Measurements from ENCODE around the gene CES2. TPM values are rescaled to one million over a fixed set of nuclear protein-coding genes. Genes with fewer than 3 reads are reported as not detected.
A peak's percentile ranks its signal among the peaks of the same experiment; 100 is the strongest.

The CES2 gene
- total RNA-seq, 1 experiment from 2014 or later = 29.7 TPM

GRCh38 chr16:66911801-66912200 is 23.5 kb upstream of the CES2 start (continued):
- TF ChIP-seq MLX (CRISPR knock-in tag; IDR thresholded peaks at IDR 0.05) = no peak
- TF ChIP-seq ZNF281 (CRISPR knock-in tag; IDR thresholded peaks at IDR 0.05) = no peak

GRCh38 chr16:66913081-66913480 is 22.2 kb upstream of the CES2 start:
- ChIA-PET POLR2A (no interaction called here), CTCF (interaction anchor here (0.7 to 4.8 kb wide), 12 partner anchors 10 to 293 kb away, joined by 3 to 53 read pairs (median 4); partner anchors contain the start of genes NAE1 and RRAD)
- no peaks in the 10 kb centered on the region for H3K9me3 Mint-ChIP-seq
- DNase-seq (ENCODE audit: low spot score) (peak; percentile 66), ATAC-seq (peak; percentile 90)
- no peaks in the 10 kb centered on the region for H3K36me3 Mint-ChIP-seq
- peaks cover 8% of the 10 kb centered on the region for H3K27me3 Mint-ChIP-seq (ENCODE audit: low read depth)
- H3K27ac Mint-ChIP-seq = no peak overlapping the region
- no peaks in the 10 kb centered on the region for H3K4me1 Mint-ChIP-seq
- no peak overlapping the region for H3K4me3 Mint-ChIP-seq
- no peak for TF ChIP-seq MYBL2 (CRISPR knock-in tag; IDR thresholded peaks at IDR 0.05)
- no peak for TF ChIP-seq ATF6 (CRISPR knock-in tag; IDR thresholded peaks at IDR 0.05)
- 0 out of 2 replicates have a peak, but pooled peaks have one; percentile 50 for TF ChIP-seq KAT7 (CRISPR knock-in tag; IDR thresholded peaks at IDR 0.05; ENCODE audit: borderline replicate concordance)
- no peak for TF ChIP-seq SOX15 (CRISPR knock-in tag; IDR thresholded peaks at IDR 0.05)
- TF ChIP-seq FOXP1 (CRISPR knock-in tag; IDR thresholded peaks at IDR 0.05; ENCODE audit: borderline replicate concordance) = 0 out of 2 replicates have a peak, but pooled peaks have one; percentile 28

GRCh38 chr16:66913711-66914110 is 21.6 kb upstream of the CES2 start:
- TF ChIP-seq, protein P1, sequence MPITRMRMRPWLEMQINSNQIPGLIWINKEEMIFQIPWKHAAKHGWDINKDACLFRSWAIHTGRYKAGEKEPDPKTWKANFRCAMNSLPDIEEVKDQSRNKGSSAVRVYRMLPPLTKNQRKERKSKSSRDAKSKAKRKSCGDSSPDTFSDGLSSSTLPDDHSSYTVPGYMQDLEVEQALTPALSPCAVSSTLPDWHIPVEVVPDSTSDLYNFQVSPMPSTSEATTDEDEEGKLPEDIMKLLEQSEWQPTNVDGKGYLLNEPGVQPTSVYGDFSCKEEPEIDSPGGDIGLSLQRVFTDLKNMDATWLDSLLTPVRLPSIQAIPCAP (CRISPR knock-in tag; IDR thresholded peaks at IDR 0.05) = no peak
- TF ChIP-seq ZNF317 (CRISPR knock-in tag; IDR thresholded peaks at IDR 0.05; ENCODE audit: borderline replicate concordance, low read depth) (no peak), ZNF232 (CRISPR knock-in tag; IDR thresholded peaks at IDR 0.05) (no peak), KAT7 (CRISPR knock-in tag; IDR thresholded peaks at IDR 0.05; ENCODE audit: borderline replicate concordance) (no peak), NFE2L1 (CRISPR knock-in tag; IDR thresholded peaks at IDR 0.05) (no peak)
- Mint-ChIP-seq H3K4me1 (no peaks in the 10 kb centered on the region), H3K36me3 (no peaks in the 10 kb centered on the region), H3K27me3 (ENCODE audit: low read depth) (peaks cover 3% of the 10 kb centered on the region), H3K27ac (no peak overlapping the region), H3K9me3 (no peaks in the 10 kb centered on the region), H3K4me3 (no peak overlapping the region)
- CTCF ChIA-PET = interaction anchor here (0.8 to 4.8 kb wide), 8 partner anchors 11 to 104 kb away, joined by 3 to 53 read pairs (median 4); partner anchors contain the start of gene RRAD
- no peak for DNase-seq (ENCODE audit: low spot score)
- no peak for ATAC-seq
- POLR2A ChIA-PET = no interaction called here

DNA sequence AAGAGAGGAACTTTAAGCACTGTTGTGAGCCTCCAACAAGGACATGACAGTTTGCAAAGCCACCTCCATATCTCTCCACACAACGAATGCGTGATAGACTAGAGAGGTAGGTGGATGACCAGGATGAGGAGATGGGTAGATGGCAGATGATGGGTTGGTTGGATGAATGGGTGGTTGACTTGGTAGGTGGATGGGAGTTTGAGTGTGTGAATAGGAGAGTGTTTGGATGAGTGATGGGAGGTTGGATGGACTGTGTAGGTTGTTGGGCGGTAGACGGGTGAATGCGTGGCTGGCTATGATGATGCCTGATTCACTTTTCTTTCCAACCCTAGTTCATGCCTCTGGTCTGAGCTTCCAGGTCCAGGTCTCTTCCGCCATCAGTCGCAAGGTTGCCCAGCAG is 20.8 kb upstream of the CES2 start:
- Mint-ChIP-seq H3K4me3 (no peak overlapping the region), H3K36me3 (no peaks in the 10 kb centered on the region)
- CTCF ChIA-PET = interaction anchor here (6.0 kb wide), 1 partner anchor 14 kb away, joined by 31 read pairs; no protein-coding TSS in a partner anchor
- TF ChIP-seq ETV6 (CRISPR knock-in tag; IDR thresholded peaks at IDR 0.05) (no peak), ZBTB21 (CRISPR knock-in tag; IDR thresholded peaks at IDR 0.05; ENCODE audit: borderline replicate concordance) (no peak), ZNF396 (CRISPR knock-in tag; IDR thresholded peaks at IDR 0.05; ENCODE audit: borderline replicate concordance) (no peak), ATF3 (CRISPR knock-in tag; conservative IDR thresholded peaks at IDR 0.05) (no peak), ZNF423 (CRISPR knock-in tag; IDR thresholded peaks at IDR 0.05) (no peak), ATF1 (CRISPR knock-in tag; IDR thresholded peaks at IDR 0.05) (no peak), FOXK1 (CRISPR knock-in tag; IDR thresholded peaks at IDR 0.05) (no peak), TCF7 (CRISPR knock-in tag; IDR thresholded peaks at IDR 0.05; ENCODE audit: low read depth) (no peak), NR2C2 (CRISPR knock-in tag; IDR thresholded peaks at IDR 0.05) (no peak)
- TF ChIP-seq, protein P1 (CRISPR knock-in tag; IDR thresholded peaks at IDR 0.05) = no peak
- TF ChIP-seq, protein P2, sequence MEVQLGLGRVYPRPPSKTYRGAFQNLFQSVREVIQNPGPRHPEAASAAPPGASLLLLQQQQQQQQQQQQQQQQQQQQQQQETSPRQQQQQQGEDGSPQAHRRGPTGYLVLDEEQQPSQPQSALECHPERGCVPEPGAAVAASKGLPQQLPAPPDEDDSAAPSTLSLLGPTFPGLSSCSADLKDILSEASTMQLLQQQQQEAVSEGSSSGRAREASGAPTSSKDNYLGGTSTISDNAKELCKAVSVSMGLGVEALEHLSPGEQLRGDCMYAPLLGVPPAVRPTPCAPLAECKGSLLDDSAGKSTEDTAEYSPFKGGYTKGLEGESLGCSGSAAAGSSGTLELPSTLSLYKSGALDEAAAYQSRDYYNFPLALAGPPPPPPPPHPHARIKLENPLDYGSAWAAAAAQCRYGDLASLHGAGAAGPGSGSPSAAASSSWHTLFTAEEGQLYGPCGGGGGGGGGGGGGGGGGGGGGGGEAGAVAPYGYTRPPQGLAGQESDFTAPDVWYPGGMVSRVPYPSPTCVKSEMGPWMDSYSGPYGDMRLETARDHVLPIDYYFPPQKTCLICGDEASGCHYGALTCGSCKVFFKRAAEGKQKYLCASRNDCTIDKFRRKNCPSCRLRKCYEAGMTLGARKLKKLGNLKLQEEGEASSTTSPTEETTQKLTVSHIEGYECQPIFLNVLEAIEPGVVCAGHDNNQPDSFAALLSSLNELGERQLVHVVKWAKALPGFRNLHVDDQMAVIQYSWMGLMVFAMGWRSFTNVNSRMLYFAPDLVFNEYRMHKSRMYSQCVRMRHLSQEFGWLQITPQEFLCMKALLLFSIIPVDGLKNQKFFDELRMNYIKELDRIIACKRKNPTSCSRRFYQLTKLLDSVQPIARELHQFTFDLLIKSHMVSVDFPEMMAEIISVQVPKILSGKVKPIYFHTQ (CRISPR knock-in tag; IDR thresholded peaks at IDR 0.05) = no peak

More for the DNA sequence above, 20.8 kb upstream of the CES2 start:
- H3K4me1 Mint-ChIP-seq = no peaks in the 10 kb centered on the region
- DNase-seq (ENCODE audit: low spot score) (no peak), ATAC-seq (no peak)
- no peaks in the 10 kb centered on the region for H3K9me3 Mint-ChIP-seq
- H3K27ac Mint-ChIP-seq = no peak overlapping the region
- peaks cover 3% of the 10 kb centered on the region for H3K27me3 Mint-ChIP-seq (ENCODE audit: low read depth)
- POLR2A ChIA-PET = no interaction called here

All from WTC11 (cell line).